Hepatocyte (in vitro differentiated cells): ENCODE results near the gene BSN. TPM values are rescaled to one million over a fixed set of nuclear protein-coding genes. Genes with fewer than 3 reads are reported as not detected.

Experiments
- DNase-seq: peaks from one replicate; pipeline ENCODE4 v3.0.0-alpha.2; 2016; ENCODE audit warnings: low spot score
- H2AFZ ChIP-seq: fragments of 200-600 bp; sonication (generic); 2 replicates; pipeline ENCODE4 v1.6.0; 2016; ENCODE audit warnings: antibody characterized with exemption, mild to moderate bottlenecking
- H3K27ac ChIP-seq: fragments of 200-600 bp; sonication (generic); 2 replicates; pipeline ENCODE4 v1.5.1; 2016; ENCODE audit warnings: mild to moderate bottlenecking
- H3K27me3 ChIP-seq: fragments of 200-600 bp; sonication (generic); 2 replicates; pipeline ENCODE4 v1.6.1; 2016
- H3K36me3 ChIP-seq: fragments of 200-600 bp; sonication (generic); replicated peaks from 2 replicates; pipeline ENCODE4 v1.5.1; 2016; ENCODE audit warnings: low read depth; ENCODE audit not compliant: insufficient read depth
- H3K4me1 ChIP-seq: fragments of 200-600 bp; sonication (generic); 2 replicates; pipeline ENCODE4 v1.5.1; 2016; ENCODE audit warnings: mild to moderate bottlenecking, moderate library complexity; ENCODE audit not compliant: insufficient read depth
- H3K4me2 ChIP-seq: fragments of 200-600 bp; sonication (generic); 2 replicates; pipeline ENCODE4 v1.6.0; 2016
- H3K4me3 ChIP-seq: fragments of 200-600 bp; sonication (generic); 2 replicates; pipeline ENCODE4 v1.5.1; 2016; ENCODE audit warnings: mild to moderate bottlenecking
- H3K79me2 ChIP-seq: fragments of 200-600 bp; sonication (generic); 2 replicates; pipeline ENCODE4 v1.6.0; 2017; ENCODE audit warnings: mild to moderate bottlenecking
- H3K9me2 ChIP-seq: fragments of 200-600 bp; sonication (generic); replicated peaks from 2 replicates; pipeline ENCODE4 v1.6.0; 2017; ENCODE audit warnings: mild to moderate bottlenecking; ENCODE audit not compliant: insufficient read depth
- H3K9me3 ChIP-seq: fragments of 200-600 bp; sonication (generic); 2 replicates; pipeline ENCODE4 v1.5.1; 2016; ENCODE audit warnings: low read depth, mild to moderate bottlenecking
- H4K20me1 ChIP-seq: fragments of 200-600 bp; sonication (generic); 2 replicates; pipeline ENCODE4 v1.6.0; 2016; ENCODE audit warnings: mild to moderate bottlenecking; ENCODE audit not compliant: insufficient read depth, poor library complexity, severe bottlenecking
- CTCF ChIP-seq: fragments of 200-600 bp; sonication (generic); IDR thresholded peaks from 2 replicates; pipeline ENCODE4 v1.5.1; 2016; ENCODE audit warnings: antibody characterized with exemption, mild to moderate bottlenecking; ENCODE audit not compliant: poor library complexity
- EZH2 ChIP-seq: fragments of 200-600 bp; sonication (generic); IDR thresholded peaks from 2 replicates; pipeline ENCODE4 v1.6.1; 2016; ENCODE audit warnings: antibody characterized with exemption, mild to moderate bottlenecking, borderline replicate concordance
- EZH2phosphoT487 ChIP-seq: fragments of 200-600 bp; sonication (generic); IDR thresholded peaks from one replicate; pipeline ENCODE4 v1.6.1; 2018; ENCODE audit warnings: antibody characterized with exemption, mild to moderate bottlenecking, low read depth, moderate library complexity; ENCODE audit not compliant: unreplicated experiment, severe bottlenecking
- WGBS: methylation state at CpG from one replicate; pipeline ENCODE4 v1.1.6; 2016; ENCODE audit warnings: low lambda C conversion rate; ENCODE audit errors: missing lambda C conversion rate; 5-methylcytosine and 5-hydroxymethylcytosine counted together
- polyA plus RNA-seq: library from polyadenylated mRNA; unstranded; fragments of >200 nt; fragmentation: Nextera tagmentation; extraction: Ambion mirVana; gene quantifications from 2 replicates; pipeline ENCODE4 v1.2.1, GENCODE V29; 2016
- total RNA-seq: library from RNA; depleted of rRNA; stranded (reverse); fragments of >200 nt; gene quantifications from 2 replicates; pipeline ENCODE4 v1.2.3, GENCODE V29; 2014

The BSN gene
- total and polyA plus RNA-seq, 2 experiments from 2014 or later, result 0.37 to 0.44 TPM

- Histone ChIP-seq H3K4me3 (no peak overlapping the region), H3K27ac (no peak overlapping the region), H3K9me3 (no peaks in the 10 kb centered on the region), H3K4me1 (no peaks in the 10 kb centered on the region), H3K4me2 (no peak overlapping the region), H3K79me2 (peaks cover 2% of the 10 kb centered on the region), H2AFZ (no peak overlapping the region), H4K20me1 (no peaks in the 10 kb centered on the region), H3K27me3 (no peaks in the 10 kb centered on the region), H3K36me3 (no peaks in the 10 kb centered on the region), H3K9me2 (no peaks in the 10 kb centered on the region)
- 98% methylated on average over 13 of the region's 13 CpGs for WGBS
- no peak for TF ChIP-seq EZH2phosphoT487
- TF ChIP-seq EZH2, result no peak
- TF ChIP-seq CTCF, result no peak
- DNase-seq, result no peak
Measured at GRCh38 chr3:49533031-49533430, 21.2 kb upstream of the BSN start.

- H3K4me2 ChIP-seq, result no peak overlapping the region
- 93% methylated on average over 9 of the region's 9 CpGs for WGBS
Measured at GRCh38 chr3:49533786-49534519, 20.3 kb upstream of the BSN start.

GRCh38 chr3:49534581-49535441 lies 19.5 kb upstream of the BSN start:
- H3K4me2 ChIP-seq, result no peak overlapping the region
- WGBS, result 75% methylated on average over 13 of the region's 14 CpGs

More at GRCh38 chr3:49533786-49534519, 20.3 kb upstream of the BSN start:
- DNase-seq, result no peak
- Histone ChIP-seq H3K79me2 (no peaks in the 10 kb centered on the region), H3K36me3 (no peaks in the 10 kb centered on the region), H3K4me1 (no peaks in the 10 kb centered on the region), H3K27me3 (no peaks in the 10 kb centered on the region), H3K9me3 (no peaks in the 10 kb centered on the region), H4K20me1 (no peaks in the 10 kb centered on the region), H3K27ac (no peak overlapping the region), H2AFZ (no peak overlapping the region), H3K4me3 (no peak overlapping the region), H3K9me2 (no peaks in the 10 kb centered on the region)
- TF ChIP-seq EZH2 (no peak), EZH2phosphoT487 (no peak), CTCF (no peak)

More at GRCh38 chr3:49534581-49535441, 19.5 kb upstream of the BSN start:
- DNase-seq, result peak; percentile 56
- no peak for TF ChIP-seq EZH2phosphoT487
- no peak for TF ChIP-seq EZH2
- TF ChIP-seq CTCF, result no peak
- Histone ChIP-seq H3K9me3 (no peaks in the 10 kb centered on the region), H3K36me3 (no peaks in the 10 kb centered on the region), H3K27ac (peak overlapping the region; percentile 45), H3K27me3 (no peaks in the 10 kb centered on the region), H3K4me1 (no peaks in the 10 kb centered on the region), H2AFZ (no peak overlapping the region), H3K9me2 (no peaks in the 10 kb centered on the region), H3K79me2 (no peaks in the 10 kb centered on the region), H4K20me1 (no peaks in the 10 kb centered on the region), H3K4me3 (no peak overlapping the region)
